ACHN (cell line): ENCODE measurements around the gene HTRA2.

Experiments used
- DNase-seq: peaks from one replicate; pipeline ENCODE4 v3.0.0-alpha.2; 2015
- in situ Hi-C: cut with HindIII; loops from 2 replicates; pipeline ENCODE4 v1.10.0; 2017; ENCODE audit warnings: low sequenced_read_pairs, low pct_ligation_motif_present, low pct_unique_long_range_greater_than_20kb

HTRA2 gene

DNA sequence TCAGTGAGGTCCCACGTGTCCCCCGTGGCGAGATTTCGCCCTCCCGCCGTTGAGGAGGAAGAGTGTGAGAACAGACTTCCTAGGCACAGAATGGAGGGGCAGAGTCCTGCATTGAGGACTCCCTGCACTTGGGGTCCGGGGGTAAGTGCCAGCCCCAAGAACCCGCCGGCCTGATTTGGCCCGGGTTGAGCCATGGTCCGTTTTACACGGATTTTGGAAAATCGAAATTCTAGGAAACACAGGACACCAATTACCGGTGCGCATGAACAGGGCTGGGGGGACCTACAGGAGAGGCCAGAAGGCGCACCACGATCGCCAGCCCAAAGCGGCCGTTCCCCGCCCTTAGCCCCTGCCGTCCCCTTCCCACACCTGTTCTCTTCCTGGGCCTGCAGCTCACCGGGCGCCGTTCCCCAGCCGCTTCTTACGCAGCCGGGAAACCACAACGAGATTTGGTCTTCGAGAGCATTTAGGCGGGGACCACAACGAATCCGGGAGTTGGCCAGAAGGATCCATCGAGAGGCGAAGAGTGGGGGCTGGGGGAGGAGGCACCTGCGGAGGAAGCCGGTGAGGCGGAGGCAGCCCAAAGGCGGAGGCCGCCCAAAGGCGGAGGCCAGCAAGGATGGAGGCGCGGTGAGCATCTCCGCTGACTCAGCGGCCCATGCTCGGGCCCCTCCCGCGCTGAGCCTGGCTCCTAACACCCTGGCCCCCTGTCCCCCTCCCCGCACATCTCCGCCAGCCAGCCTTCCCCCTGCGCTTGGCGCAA lies 15.9 kb upstream of the HTRA2 start:
- in situ Hi-C loops, result no loop called here
- DNase-seq, result no peak

DNA sequence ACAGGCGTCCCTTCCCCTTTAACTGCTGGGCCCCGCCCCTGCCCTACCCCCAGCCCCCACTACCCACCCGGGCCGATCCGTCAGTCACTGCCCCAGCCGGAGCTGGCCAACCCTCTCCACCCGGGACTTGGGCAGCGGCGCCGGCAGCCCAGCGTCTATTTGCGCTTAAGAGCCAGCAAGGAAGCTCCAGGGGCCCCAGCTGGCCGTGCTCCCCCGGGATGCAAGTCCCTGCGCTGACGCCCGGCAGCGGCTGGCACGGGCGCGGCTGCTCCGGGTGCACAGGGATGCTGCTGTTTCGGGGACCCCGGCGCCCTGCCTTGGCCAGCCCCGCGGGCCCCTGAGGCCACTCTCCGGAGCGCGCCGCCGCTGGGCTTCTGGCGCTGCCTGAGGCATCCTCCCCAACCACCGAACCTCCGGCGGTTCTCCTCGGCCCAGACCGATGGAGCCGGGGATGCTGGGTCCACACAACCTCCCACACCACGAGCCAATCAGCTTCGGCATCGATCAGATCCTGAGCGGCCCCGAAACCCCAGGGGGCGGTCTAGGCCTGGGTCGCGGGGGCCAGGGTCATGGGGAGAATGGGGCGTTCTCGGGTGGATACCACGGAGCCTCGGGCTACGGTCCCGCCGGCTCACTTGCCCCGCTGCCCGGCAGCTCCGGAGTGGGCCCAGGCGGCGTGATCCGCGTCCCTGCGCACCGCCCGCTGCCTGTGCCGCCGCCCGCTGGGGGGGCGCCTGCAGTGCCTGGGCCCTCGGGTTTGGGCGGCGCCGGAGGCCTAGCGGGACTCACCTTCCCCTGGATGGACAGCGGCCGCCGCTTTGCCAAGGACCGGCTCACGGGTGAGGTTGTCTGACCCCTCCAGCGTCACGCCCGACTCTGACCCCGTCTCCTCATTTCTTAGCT lies 15.1 kb upstream of the HTRA2 start, which contains the start of gene TLX2:
TSS of gene TLX2 (plus strand) at position 83 of the 903 bp plus-strand sequence. CDS start at position 440, 357 bp downstream.
- no peak for DNase-seq
- in situ Hi-C loops, result no loop called here

DNA sequence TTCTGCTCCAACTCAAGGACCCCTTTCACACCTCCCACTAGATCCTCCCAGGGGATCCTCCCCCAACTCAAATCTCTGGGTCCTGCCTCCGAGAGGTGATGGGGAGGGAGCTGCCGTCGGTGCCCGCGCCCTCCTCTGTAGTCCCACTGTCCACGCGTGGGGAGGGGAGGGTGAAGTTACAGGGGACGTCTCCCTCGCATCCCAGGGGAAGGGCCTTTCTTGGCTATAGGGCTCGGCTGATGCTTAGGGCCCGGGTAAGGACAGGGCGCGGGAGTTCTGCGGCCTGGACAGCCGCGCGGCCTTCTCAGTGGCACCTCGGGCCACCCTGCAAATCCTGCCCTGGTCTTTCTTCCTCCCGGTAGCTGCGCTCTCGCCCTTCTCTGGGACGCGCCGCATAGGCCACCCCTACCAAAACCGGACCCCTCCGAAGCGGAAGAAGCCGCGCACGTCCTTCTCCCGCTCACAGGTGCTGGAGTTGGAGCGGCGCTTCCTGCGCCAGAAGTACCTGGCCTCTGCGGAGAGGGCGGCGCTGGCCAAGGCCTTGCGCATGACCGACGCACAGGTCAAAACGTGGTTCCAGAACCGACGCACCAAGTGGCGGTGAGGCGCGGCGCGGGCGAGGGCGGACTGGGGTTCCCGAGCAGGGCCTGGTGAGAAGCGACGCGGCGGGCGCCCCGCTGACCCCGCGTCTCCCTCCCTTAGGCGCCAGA lies 14.3 kb upstream of the HTRA2 start:
- in situ Hi-C loops, result no loop called here
- no peak for DNase-seq

DNA sequence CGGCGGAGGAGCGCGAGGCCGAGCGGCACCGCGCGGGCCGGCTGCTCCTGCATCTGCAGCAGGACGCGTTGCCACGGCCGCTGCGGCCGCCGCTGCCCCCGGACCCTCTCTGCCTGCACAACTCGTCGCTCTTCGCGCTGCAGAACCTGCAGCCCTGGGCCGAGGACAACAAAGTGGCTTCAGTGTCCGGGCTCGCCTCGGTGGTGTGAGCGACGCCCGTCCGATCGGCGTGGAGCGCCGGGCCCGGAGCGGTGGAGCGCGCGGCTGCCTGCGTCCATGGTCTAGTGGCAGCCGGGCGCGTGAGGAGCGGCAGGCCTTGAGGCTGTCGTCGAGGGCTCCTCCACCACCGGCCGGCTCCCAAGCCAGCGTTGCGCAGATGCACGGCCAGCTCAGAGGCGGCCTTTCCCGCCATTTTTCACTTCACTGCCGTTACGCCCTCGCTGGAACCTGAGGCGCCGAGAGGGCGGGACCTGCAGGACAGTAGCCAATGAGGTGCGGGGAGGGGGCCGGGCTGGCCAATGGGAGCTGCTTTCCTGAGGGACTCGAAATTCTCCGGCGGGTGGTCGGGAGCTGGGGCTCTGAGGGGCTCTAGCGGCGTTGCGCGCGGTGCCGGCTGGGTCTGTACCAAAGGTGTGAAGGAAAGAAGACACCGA lies 13.6 kb upstream of the HTRA2 start:
- in situ Hi-C loops, result no loop called here
- no peak for DNase-seq

DNA sequence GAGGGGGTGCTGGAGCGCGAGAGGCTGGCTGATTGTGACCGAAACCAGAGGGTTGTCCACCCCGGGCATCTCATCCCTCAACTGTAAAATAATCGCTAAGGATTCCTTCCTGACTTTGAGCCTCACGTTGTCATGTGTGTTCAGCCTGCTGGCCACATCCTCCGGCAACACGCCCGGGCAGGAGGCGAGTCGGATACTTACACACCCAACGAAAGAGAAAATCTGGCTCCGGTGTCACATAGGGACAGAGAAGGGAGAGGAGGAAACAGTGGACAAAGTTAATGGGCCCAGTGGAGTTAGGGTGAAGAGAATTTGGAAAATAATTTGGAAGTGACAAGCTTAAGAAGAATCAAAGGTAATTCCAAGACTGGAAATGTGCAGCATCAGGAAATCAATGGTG lies 13.1 kb upstream of the HTRA2 start:
- no peak for DNase-seq
- in situ Hi-C loops, result no loop called here

DNA sequence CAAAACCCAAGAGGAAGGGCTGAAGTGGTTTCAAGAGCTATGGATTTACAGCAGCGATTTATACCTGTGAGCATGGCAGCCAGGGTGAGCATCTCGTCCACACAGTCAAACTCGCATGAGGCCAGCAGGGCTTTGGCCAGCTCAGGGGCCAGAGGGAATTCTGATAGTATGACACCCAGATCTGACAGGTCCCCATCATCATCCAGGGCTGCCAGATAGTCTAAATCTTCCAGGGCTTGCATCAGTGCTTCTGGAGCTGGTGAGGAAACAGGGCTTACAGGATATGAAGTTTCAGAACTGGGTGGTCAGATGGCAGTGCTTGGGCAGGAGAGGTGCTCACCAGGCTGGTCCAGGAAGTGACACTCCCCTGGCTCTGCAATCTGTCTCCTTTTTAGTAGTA lies 7.2 kb upstream of the HTRA2 start:
- DNase-seq, result no peak
- in situ Hi-C loops, result no loop called here

DNA sequence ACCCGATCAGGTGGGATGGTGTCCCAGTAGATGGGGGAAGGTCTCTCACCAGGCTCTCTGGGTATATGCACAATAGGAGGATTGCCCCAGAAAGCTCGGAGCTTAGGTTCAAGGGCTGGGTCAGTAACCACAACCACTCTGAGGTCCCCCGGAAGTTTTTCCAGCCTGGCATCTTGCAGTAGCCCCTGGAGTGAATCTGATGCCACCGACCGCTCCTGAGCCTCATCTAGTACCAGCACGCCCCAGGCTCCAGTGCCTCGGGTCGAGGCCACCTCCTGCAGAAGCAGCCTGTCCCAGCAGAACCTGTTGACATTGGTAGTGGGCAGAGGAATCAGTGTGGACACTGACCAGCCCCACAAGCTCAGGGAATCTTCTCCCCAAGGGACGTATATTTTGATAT lies 5.7 kb upstream of the HTRA2 start:
- DNase-seq, result no peak
- in situ Hi-C loops, result no loop called here

DNA sequence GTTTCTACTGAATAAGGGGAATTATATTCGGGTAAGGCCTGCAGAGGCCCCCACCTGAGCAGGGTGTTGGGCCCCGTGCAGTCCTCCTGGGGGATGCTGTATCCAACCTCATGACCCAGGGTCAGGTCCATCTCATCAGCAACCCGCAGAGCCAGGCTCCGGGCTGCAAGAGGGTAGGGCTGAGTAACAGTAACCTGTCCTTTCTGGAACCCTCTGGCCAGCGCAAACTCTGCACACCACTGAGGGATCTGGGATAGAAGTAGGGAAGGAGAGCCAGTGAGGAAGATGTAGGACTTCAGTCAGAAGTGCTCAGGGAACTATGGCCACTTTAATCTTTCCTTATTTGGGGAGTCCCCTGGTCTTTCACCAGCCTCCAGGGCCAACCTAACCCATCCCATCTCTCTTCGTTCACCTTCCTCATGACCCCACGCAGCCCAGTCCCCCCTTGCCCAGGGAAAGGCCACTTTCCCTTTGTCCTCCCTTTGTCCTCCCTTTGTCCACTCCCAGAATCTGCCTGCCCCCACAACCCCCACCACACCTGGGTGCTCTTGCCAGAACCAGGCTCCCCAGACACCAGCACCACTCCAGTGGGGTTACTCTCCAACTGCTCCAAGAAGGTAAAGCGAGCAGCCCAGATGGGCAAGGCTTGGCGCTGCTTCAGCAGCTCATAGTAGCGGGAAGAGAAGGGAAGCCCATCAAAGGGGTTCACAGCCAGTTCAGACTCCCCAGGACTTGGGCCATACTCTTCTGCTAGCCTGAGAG lies 4.6 kb upstream of the HTRA2 start:
- no peak for DNase-seq
- in situ Hi-C loops, result no loop called here

DNA sequence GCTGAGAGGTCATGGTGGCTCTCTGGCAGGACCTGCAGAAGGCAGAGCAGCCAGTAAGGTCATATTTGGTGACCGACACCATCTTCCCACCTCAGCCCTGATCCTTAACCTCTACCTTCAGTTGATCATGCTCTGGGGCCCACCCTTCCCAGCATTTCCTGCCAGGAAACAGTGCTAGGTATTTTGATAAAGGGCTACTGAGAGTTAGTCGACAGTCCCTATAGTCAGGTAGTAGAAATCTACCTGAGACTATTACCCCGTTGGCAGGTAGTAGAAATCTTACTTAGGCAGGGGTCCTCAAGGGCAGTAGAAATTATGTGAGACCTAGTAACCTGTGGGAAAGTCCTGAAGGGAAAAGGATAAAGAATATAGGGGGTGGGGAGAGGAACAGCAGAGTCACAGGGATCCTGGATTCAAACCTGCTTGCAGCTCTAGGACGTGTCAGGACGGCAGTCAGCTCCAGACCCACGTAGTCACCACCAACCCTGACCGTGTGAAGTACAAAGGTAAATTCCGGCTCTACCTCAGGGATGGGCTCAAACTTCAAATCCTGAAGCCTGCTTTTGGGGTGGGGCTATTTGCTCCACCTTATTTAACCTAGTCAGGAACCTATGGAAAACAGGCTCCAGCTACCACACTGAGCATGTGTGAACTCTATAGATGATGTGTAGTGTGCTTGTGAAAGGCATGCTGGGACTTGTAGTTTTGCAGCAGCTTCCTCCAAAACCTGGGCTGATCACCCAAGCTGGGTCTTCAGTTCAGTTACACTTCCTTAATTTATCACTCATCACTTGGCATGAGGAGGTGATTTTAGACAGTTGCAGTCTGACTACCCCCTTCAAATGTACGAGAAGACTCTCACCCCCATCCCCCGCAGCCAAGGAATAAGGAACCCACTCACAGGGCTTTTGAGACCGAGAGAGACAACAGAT lies 3.8 kb upstream of the HTRA2 start, which contains the start of gene DQX1:
TSS of gene DQX1 (minus strand) at position 515 of the 932 bp plus-strand sequence. CDS start at position 13, 502 bp downstream.
- DNase-seq, result peak; percentile 20
- in situ Hi-C loops, result no loop called here

DNA sequence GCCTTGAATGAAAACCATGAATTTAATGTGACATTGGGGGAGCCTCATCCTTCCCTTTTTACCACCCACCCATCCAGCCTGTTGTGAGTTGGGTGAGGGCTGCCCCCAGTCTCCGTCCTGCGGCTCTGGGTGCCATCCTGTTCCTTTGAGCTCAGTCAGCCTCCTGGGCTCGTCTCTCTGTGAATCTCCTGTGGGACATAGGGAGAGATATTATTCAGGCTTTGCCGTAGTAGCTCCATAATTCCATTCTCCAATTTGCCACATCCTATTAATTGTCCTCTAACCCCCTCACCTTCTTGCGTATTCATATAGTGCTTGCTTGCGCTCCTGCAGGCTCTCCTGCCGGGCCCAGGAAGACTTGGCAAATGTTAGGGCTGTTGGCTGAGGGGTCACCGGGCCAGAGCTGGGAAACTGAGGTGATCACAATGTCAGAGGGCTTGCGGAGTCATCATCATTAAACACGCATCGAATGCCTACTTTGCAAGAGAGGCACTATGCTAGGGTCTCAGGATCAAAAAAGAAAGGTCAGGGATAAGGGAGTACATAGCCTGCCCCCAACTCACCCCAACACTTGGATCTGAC lies 3.0 kb upstream of the HTRA2 start:
- no peak for DNase-seq
- in situ Hi-C loops, result no loop called here

DNA sequence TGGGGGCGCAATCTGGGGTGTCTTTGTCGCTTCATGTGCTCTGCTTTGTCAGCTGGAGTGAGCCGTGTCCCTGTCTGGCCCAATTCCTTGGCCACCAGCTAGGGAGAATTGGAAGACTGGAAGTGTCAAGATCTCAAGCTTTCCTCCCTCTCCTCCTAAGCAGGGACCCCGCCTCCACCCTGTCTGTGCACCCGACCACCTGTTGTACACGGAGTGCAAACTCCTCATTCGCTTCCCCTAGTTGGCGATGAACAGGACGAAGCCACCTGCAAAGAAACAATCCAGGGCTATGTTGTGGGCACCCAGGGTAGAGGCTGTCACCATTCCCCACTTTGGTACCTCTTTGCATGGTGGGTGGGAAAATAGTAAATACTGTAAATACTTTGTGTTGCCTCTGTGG lies 2.0 kb upstream of the HTRA2 start:
- in situ Hi-C loops, result no loop called here
- no peak for DNase-seq

DNA sequence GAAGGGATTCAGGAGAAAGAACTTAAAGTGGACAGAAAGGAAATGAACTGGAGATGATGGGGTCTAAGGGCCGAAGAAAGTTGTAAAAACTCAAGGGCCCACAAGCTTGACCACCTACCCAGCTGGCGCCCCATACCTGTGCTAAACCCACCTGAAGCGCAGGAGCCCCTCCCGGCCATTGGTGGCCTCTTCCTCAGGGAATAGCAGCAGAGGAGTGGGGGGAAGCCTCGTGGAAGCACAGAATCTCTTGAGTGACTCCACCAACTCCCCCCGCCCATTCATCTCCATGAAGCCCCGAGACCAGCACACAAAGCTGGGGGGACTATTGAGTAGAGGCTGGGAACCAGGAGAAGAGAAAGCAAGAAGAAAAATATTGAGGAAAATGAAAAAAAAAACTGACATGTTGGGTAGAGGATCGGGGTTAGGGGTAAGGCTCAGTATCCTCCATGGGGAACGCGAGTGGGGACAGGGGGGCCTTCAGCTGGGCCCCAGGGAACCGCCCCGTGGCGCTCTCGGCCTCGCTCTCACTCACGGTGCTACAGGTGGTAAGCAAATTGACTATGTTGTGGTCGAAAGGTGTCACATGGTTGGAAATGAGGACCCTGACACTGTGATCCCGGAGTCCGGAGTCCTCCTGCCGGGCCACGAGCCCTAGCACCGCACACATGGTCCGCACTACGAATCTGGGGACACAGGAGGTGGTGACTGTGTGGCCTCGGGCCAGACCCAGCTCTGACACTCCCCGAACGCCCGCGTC lies 955 bp upstream of the HTRA2 start:
- DNase-seq, result no peak

DNA sequence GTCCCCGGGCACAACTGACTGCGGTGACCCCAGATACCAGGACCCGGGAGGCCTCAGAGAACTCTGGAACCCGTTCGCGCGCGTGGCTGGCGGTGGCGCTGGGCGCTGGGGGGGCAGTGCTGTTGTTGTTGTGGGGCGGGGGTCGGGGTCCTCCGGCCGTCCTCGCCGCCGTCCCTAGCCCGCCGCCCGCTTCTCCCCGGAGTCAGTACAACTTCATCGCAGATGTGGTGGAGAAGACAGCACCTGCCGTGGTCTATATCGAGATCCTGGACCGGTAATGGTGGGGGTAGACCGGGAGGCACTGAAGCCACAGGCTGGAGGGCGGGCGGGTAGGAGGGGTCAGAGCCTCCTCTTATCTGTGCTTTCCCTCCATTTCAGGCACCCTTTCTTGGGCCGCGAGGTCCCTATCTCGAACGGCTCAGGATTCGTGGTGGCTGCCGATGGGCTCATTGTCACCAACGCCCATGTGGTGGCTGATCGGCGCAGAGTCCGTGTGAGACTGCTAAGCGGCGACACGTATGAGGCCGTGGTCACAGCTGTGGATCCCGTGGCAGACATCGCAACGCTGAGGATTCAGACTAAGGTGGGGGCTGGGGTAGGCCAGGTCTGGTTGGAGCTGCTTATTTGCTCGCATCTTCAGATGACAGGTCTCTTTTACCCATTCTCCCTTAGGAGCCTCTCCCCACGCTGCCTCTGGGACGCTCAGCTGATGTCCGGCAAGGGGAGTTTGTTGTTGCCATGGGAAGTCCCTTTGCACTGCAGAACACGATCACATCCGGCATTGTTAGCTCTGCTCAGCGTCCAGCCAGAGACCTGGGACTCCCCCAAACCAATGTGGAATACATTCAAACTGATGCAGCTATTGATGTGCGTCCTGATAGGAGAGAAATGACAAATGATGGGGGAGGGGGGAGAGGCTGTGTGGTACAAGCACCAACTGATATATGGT lies 780 bp downstream of the HTRA2 start:
- DNase-seq, result peak; percentile 17
- in situ Hi-C loops, result no loop called here

More for the DNA sequence above, 955 bp upstream of the HTRA2 start:
- in situ Hi-C loops, result no loop called here

DNA sequence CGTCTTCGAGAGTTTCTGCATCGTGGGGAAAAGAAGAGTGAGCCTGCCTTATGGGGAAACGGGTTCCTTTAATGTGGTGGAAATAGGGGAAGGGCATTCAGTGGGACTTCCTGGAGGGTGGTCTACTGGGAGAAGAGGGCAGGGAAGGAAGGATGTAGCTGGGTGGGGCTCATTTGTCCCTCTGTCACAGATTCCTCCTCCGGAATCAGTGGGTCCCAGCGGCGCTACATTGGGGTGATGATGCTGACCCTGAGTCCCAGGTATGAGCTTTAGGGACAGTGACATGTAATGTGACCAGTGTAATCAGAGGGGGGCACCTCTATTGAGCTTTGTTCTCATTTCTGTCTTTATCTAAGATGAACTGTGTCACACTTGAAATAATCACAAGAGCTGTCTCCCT lies 1.9 kb downstream of the HTRA2 start:
- in situ Hi-C loops, result no loop called here

DNA sequence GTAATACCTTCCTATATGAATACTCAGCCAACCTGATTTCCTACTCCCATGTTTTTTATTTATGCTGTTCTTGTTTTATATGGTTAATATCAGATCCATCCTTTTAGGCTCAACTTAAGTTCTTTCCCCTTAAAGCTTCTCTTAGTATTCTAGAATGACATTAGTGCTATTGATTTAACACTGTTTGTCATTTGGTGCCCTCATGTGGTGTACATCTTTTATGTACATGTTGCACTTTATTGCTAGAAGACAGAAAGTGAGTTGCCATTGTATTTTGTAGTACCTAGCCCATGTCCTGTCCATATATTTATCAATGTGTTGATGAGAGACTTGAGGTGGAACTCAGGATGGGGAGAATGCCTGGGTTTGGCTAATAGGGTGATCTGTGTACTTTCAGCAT lies 2.5 kb downstream of the HTRA2 start:
- DNase-seq, result peak; percentile 60
- in situ Hi-C loops, result no loop called here

More for the DNA sequence above, 1.9 kb downstream of the HTRA2 start:
- no peak for DNase-seq
